Measurements from ENCODE around the gene ERBB4.

GRCh38 chr2:211837206-211837605 lies 701.4 kb downstream of the ERBB4 start:
- no peak for TF ChIP-seq CTCF (IDR thresholded peaks at IDR 0.05)
- no peak for TF ChIP-seq EP300 (IDR thresholded peaks at IDR 0.05)
- no peak for TF ChIP-seq POLR2A (IDR thresholded peaks at IDR 0.05)

Measured in ovary (tissue), 3 donors.